HG03354 (cell line): ENCODE data around the gene BTN2A1.

Source experiments
- ATAC-seq: cut with Tn5 transposase; IDR thresholded peaks from one replicate; pipeline ENCODE4 v1.9.1; 2021; ENCODE audit warnings: mild to moderate bottlenecking; ENCODE audit not compliant: unreplicated experiment, poor library complexity, severe bottlenecking

The BTN2A1 gene

GRCh38 chr6:26464014-26464413 is 6.3 kb downstream of the BTN2A1 start:
- ATAC-seq = no peak

DNA sequence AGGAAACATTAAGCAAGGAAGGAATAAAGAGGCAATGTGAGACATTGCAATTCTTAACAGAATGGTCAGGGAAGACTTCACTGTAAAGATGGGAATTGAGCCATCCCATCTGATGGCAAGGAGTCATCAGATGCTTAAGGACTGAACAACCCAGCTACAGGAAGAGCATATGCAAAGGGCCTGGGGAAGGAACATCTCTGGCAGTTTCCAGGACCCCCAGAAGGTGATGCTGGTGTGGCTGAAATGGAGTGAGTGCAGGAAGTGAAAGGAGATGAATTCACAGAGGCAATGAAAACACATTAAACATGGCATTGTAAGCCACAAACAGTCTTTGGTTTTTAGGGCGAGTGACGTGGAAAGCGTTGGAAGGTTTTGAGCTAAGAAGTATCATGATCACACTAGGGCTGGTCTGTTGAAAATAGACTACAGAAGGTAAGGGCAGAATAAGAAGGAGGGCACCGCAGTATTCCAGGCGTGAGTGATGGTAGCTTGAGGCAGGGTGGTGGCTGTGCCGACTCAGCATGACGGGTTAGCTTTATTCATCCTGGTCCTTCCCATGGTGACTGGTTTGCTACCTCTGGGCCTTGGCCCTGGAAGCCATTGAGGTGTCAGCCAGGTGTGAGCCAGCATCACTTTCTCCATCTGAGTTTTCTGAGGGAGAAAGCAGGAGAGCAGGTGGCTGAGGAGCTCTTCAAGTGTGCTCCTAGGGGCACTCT is 6.8 kb downstream of the BTN2A1 start:
- ATAC-seq = no peak

DNA sequence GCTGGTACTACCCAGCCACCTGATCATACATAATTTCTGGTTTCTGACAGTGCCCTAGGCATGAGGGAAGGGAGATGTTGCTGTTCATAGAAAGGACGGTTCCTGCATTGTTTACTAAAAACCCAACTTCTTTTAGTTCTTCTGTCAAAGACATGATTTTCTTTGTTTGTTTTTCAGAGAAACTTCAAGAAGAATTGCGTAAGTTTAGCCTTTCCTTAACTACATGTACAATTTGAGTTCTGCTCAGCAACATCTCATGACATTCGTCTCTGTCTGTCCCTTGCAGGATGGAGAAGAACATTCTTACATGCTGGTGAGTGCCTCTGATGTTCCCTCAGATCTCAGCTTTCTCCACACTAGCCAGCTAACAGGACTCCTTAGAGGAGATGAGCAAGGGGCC is 8.0 kb downstream of the BTN2A1 start:
- ATAC-seq = no peak

DNA sequence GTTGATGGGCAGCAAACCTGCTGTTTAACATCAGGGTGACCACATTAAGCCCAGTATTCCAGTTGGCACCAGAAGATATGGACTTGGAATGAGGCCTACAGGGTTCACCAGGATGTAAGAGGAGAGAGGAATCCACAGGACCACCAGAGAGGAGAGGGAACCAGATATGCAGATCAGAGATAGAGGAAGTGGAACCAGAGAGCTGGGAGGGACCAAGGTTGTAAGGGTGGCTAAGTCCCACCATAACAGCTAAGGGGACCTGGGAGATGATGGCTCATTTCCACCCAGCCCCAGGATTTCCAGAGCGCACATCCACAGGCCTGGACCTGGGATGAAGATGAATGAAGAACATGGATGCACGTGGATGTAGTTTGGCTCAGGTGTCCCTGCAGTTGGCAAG is 11.1 kb downstream of the BTN2A1 start:
- no peak for ATAC-seq

- ATAC-seq = no peak
Observed at GRCh38 chr6:26470643-26471042, 12.9 kb downstream of the BTN2A1 start.

GRCh38 chr6:26471970-26472369 is 14.2 kb downstream of the BTN2A1 start:
- ATAC-seq = no peak

GRCh38 chr6:26472549-26473290 is 15.0 kb downstream of the BTN2A1 start:
- ATAC-seq = no peak

DNA sequence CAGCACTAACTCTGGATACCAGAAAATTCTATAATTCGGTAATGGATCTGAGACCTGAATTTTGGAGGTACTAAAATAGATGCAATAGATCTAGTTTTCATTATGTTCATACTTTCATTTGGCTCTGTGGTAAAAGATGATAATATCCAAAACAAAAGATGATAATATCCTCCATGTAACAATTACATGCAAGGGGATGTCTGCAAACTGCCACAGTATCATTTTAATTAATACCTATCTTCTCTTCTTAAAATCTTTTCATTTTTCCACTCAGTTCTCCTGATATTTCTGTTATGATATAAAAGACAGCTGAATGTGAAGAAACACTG is 15.6 kb downstream of the BTN2A1 start:
- ATAC-seq = peak; percentile 1

DNA sequence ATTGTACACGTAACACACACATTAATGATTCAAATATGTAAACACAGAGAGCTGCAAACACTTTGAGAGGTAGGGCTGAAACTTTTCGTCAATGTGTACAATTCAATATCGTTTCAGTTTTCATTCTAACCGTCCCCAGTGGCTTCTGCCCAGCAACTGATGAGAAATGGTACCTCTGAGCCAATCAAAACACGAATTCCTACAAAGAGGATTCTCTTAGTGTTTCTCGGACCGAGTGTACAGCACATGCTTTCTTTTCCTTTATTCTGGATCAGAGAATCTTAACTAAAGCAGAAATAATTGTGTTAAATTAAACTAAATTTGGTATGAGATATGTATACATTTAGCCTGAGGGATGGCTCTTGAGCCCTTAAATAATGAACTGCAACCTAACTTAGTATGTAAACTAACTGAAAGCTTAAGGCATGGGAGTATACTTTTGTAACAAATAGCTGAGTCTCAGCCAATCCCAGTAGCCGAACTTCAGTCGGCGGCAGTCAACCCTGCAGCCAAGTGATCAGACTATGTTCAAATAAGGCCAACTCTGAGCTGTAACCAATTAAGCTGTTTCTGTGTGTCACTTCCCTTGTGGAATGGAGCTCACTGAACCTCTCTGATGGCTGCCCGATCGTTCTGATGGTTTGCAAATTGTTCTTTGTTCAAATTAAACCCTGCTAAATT is 16.1 kb downstream of the BTN2A1 start:
- ATAC-seq = peak; percentile 93

DNA sequence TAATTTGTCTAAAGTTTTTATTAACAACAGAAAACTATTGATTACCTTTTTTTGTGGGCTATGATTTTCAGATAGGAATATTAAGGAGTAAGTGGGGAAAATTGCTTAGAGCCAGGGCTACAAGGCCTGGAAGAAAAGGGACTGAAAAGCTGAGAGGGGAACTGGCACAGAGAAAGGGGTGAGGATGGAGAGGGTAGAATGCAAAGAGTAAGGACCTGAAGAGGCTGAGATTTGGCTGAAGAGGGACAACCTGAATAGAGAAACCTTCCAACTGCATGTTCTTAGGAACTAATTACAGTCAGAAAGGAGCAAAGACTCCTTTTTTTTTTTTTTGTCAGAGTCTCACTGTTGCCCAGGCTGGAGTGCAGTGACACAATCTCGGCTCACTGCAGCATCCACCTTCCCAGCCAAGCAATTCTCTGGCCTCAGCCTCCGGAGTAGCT is 16.7 kb downstream of the BTN2A1 start:
- no peak for ATAC-seq

GRCh38 chr6:26475823-26476729 is 18.3 kb downstream of the BTN2A1 start:
- no peak for ATAC-seq

DNA sequence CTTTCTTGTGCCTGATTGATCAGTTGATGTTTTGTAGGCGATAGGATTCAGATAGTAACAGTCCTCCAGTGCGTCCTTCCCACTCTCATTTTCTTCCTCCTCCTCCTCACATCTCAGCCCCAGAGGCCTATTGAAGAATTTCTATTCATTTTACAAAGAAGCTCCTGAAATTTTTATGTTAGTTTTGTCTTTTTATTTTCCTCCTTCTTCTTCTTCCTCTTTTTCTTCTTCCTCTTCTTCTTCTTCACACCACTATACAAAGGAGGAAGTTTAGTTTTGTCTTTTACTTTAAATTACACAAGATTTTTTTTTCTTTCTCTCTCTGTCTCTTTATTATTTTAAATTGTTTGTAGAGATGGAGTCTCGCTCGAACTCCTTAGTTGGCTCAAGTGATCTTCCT is 19.1 kb downstream of the BTN2A1 start:
- ATAC-seq = no peak

- no peak for ATAC-seq
Observed at GRCh38 chr6:26477426-26477825, 19.7 kb downstream of the BTN2A1 start.

DNA sequence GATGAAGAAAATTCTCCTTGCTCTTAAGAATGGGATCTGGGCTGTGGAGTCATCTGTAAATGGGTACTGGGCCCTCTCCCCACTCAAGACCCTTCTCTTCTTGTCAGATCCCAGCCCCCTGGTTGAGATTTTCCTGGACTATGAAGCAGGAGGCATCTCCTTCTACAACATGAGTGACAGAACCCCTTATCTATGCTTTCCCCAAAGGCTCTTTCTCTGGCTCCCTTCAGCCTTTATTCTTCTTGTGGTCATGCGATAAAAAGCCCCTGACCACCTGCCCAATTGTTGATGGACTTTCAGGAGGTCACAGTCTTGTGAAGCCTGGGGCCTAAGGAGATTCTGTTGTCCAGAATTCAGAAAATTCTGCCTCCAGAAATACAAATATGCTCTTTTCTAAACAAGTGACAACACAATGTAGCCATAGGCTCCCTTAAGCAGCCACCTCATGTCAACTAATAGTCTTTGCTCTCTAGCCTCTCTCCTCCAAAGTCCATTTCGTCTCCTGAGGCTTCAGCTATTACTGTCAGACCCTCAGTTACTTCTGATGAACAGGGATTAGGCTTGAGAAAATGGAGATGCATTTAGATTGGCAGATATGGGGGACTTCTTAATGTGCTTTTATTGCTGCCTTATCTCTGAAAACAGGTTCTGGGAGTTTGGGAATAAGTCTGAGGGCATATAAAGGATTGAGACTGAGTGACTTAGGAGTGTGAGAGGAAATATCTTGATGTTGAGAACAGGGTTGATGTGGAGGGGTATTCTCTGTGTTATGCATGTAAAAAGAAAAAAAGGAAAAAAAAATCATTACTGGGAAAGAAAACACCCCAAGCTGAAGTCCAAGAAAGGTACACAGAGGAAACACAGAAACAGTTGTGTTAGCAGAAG is 20.6 kb downstream of the BTN2A1 start:
- ATAC-seq = no peak

DNA sequence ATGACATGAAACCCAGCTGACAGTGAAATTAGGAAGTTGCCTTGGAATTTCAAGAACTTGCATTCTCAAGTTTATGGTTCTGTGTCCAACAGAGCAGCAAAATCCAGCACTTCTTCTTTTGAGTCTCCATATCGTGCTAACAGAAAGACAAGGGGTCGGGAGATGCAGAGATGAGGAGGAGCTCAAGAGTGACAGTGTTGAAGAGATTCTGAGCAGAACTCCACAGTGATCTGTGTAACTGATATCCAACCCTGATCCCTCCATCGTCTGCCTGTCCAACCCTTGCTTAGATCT is 21.2 kb downstream of the BTN2A1 start:
- no peak for ATAC-seq

DNA sequence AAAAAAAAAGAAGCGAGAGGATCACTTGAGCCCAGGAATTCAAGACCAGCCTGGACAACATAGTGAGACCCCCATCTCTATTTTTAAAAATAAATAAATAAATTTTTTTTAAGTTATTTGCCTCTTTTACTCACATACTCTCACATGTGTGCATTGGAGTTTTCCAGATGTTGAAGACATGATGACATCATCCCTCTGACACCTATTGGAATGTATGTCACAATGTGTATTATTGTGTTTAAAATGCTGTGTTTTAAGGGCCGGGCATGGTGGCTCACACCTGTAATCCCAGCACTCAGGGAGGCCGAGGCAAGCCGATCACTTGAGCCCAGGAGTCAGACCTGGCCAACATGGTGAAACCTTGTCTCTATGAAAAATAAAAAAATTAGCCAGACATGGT is 24.6 kb downstream of the BTN2A1 start:
- no peak for ATAC-seq

DNA sequence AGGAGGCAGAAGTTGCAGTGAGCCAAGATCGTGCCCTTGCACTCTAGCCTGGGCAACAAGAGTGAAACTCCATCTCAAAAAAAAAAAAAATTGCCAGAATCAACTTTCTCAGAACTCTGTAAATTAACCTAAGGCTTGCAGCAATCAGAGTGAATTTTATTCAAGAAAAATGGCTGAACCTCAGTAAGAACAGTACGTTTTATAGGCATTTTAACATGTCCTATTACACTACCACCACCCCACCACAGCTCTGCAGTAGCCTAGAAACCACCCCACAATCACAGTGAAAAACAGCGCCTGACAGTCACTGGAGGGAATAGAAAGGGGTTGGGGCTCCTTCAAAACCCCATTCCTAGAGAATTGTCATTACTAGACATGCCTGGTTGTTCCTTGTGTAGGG is 26.0 kb downstream of the BTN2A1 start:
- no peak for ATAC-seq

- ATAC-seq = no peak
Observed at GRCh38 chr6:26484161-26484560, 26.4 kb downstream of the BTN2A1 start.

GRCh38 chr6:26485112-26485780 is 27.5 kb downstream of the BTN2A1 start:
- no peak for ATAC-seq
